GM20431 (cell line): ENCODE results near the gene FEM1A.
"Not testable (repeated sequence)": the region's sequence is repeated elsewhere in the genome, so short reads cannot be mapped to it uniquely, and the experiment has no call there.

ENCODE experiments used
- in situ Hi-C: fragments of 300-500 bp; cut with MseI, MboI; formaldehyde crosslinking; loops from one replicate; pipeline ENCODE4 v1.15.0; 2020; ENCODE audit warnings: low sequenced_read_pairs; ENCODE audit not compliant: unreplicated experiment

Gene FEM1A

DNA sequence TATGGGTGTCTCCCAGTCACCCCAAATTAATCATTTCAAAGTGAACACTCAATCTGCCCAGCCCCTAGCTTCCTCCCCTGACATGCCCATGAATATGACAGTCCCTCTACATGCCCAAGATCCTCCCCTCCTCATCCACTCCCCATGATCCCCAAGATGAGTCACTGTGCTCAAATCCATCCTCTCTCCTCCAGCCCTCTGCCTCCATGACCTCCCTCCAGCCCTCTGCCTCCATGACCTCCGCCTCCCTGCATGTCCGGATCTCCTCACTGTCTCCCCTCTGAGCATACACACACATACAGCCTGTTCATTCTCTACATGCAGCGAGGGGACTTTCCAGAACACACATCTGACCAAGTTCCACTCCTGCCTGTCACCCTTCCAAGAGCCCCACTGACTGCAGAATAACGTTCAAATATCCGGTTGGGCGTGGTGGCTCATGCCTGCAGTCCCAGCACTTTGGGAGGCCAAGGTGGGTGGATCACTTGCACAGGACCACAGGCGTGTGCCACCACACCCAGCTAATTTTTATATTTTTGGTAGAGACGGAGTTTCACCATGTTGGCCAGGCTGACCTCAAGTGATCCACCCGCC is 18.4 kb upstream of the FEM1A start:
- in situ Hi-C loops, result no loop called here

DNA sequence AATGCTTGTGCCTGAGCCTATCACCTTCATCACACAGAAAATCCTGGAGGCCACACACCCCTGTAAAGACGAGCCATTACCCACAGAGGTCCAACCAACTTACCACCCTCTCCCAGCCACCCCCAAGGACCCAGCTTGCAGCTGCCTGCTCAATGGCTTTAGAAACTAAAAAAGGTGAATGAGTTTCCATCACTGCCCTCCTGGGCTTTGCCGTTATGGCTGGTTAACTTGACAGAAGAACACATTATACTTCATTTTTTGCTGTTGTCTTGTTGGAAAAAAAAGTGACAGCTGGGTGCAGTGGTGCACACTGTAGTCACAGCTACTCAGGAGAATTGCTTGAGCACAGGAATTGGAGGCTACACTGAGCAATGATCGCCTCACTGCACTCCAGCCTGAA is 17.4 kb upstream of the FEM1A start:
- in situ Hi-C loops, result no loop called here

DNA sequence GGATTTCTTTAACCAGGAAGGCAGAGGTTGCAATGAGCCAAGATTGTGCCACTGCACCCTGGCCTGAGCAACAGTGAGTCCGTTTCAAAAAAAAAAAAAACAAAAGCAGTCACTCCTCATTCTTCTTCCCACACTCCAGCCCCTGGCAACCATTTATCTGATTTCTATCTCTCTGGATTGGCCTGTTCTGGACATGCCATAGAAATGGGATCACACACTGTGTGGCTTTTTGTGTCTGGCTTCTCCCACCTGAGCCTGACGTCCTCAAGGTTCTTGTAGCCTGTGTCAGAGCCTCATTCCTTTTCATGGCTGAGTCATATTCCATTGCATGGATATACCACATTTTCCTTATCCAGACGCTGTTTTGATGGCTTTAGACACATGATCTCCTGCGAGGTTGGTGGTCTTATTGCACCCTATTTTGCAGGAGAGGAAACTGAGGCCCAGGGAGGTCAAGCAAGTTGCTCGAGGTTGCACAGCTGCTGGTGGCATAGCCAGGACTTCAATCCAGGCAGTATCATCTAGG is 15.8 kb upstream of the FEM1A start:
- in situ Hi-C loops, result no loop called here

DNA sequence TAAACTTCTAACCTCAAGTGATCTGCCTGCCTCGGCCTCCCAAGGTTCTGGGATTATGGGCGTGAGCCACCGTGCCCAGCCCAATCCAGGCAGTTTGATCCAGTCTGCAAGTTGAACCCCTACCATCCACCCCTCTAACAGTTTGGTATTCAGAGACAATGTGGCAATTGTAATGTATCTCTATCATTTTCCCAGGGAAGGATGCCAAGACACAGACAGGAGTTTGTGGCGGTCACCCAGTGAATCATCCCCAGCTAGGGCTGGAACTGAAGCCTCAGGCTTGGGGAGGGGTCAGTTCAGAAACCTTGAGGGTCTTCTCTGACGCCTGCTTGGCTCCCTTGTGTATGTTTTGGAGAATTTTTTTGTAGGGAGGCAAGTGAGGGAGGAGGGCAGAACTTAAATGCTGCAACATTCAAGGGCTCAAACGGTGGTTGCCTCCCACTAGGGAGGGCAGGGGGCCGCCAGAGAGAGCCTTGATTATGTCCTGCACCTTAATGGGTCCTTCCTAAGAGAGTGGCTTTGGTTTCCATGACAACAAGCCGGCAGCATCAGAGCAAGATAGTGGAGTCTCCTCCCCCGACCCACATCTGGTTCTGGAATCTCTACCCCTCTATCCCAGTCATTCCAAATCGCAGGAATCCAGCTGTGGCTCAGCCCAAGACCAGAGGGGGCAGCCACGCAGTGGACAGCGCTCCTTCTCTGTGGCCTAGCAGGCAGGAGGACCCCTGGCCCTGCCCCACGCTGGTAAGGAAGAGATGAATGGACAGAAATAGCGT is 14.9 kb upstream of the FEM1A start:
- in situ Hi-C loops, result no loop called here

DNA sequence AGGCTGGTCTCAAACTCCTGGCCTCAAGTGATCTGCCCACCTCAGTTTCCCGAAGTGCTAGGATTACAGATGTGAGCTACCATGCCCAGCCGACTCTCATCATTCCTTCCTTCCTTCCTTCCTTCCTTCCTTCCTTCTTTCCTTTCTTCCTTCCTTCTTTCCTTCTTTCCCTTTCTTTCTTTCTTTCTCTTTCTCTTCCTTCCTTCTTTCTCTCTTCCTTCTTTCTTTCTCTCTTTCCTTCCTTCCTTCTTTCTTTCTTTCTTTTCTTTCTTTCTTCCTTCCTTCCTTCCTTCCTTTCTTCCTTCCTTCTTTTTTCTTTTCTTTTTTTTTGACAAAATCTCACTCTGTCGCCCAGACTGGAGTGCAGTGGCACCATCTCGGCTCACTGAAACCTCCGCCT is 13.4 kb upstream of the FEM1A start:
- in situ Hi-C loops, result not testable (repeated sequence)

DNA sequence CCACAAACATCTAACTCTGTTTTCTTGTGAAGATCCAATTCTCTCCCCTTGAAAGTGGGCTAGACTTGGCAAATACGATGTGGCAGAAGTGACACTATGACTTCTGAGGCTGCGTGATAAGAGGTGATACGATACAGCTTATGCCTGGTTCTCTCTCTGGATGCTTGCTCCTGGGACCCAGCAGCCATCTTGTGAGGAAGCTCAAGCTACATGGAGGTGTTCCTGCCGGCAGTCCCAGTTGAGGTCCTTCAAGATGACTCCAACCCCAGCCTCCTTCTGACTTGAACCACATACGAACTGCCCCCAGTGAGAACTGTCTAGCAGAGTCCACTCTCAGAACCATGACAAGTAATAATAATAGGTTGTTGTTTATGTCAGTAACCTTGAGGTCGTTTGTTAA is 10.7 kb upstream of the FEM1A start:
- in situ Hi-C loops, result no loop called here

DNA sequence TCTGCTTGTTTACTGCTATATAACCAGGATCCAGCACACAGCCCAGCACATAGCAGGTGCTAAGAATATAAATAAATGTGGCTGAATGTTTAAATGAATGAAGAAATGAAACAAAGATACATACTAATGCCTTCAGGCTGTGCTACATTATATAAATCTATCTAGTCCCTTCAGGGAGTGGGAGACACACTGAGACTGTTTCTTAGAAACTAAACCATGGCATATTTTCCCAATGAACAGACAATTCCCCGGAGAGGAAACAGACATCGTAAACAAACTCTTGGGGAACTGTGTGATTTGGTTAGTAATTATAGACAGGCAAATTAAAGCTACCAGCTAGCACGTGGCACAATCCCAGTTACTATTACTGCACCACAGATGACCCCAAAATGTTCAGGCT is 9.7 kb upstream of the FEM1A start:
- in situ Hi-C loops, result no loop called here

DNA sequence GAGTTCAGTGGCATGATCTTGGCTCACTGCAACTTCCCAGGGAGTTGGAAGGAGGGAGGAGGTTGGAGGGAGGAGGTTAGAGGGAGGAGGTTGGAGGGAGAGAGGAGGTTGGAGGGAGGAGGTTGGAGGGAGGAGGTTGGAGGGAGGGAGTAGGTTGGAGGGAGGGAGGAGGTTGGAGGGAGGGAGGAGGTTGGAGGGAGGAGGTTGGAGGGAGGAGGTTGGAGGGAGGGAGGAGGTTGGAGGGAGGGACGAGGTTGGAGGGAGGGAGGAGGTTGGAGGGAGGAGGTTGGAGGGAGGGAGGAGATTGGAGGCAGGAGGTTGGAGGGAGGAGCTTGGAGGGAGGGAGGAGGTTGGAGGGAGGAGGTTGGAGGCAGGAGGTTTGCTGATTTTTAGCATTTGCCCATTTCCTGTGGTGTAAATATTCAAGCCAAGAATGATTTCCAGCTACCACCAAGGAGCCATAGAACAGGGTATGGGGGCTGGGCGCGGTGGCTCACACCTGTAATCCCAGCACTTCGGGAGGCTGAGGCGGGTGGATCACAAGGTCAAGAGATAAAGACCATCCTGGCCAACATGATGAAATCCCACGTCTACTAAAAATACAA is 5.0 kb upstream of the FEM1A start:
- in situ Hi-C loops, result loop anchor here (5.0 kb wide), 1 partner anchor 54 kb away; no protein-coding TSS in a partner anchor

DNA sequence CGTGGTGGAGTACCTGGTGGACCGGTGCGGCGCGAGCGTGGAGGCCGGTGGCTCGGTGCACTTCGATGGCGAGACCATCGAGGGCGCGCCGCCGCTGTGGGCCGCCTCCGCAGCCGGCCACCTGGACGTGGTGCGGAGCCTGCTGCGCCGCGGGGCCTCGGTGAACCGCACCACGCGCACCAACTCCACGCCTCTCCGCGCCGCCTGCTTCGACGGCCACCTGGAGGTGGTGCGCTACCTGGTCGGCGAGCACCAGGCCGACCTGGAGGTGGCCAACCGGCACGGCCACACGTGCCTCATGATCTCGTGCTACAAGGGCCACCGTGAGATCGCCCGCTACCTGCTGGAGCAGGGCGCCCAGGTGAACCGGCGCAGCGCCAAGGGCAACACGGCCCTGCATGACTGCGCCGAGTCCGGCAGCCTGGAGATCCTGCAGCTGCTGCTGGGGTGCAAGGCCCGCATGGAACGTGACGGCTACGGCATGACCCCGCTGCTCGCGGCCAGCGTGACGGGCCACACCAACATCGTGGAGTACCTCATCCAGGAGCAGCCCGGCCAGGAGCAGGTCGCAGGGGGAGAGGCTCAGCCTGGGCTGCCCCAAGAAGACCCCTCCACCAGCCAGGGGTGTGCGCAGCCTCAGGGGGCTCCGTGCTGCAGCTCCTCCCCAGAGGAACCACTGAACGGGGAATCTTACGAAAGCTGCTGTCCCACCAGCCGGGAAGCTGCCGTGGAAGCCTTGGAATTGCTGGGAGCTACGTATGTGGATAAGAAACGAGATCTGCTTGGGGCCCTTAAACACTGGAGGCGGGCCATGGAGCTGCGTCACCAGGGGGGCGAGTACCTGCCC is 708 bp downstream of the FEM1A start:
- in situ Hi-C loops, result not testable (repeated sequence)

DNA sequence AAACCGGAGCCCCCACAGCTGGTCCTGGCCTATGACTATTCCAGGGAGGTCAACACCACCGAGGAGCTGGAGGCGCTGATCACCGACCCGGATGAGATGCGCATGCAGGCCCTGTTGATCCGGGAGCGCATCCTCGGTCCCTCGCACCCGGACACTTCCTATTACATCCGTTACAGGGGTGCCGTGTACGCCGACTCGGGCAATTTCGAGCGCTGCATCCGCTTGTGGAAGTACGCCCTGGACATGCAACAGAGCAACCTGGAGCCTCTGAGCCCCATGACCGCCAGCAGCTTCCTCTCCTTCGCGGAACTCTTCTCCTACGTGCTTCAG is 1.3 kb downstream of the FEM1A start:
- in situ Hi-C loops, result not testable (repeated sequence)

DNA sequence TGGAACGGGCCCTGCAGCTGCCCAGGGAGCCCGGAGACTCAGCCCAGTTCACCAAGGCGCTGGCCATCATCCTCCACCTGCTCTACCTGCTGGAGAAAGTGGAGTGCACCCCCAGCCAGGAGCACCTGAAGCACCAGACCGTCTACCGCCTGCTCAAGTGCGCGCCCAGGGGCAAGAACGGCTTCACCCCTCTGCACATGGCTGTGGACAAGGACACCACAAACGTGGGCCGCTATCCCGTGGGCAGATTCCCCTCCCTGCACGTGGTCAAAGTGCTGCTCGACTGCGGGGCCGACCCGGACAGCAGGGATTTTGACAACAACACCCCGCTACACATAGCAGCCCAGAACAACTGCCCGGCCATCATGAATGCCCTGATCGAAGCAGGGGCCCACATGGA is 1.7 kb downstream of the FEM1A start:
- in situ Hi-C loops, result not testable (repeated sequence)

DNA sequence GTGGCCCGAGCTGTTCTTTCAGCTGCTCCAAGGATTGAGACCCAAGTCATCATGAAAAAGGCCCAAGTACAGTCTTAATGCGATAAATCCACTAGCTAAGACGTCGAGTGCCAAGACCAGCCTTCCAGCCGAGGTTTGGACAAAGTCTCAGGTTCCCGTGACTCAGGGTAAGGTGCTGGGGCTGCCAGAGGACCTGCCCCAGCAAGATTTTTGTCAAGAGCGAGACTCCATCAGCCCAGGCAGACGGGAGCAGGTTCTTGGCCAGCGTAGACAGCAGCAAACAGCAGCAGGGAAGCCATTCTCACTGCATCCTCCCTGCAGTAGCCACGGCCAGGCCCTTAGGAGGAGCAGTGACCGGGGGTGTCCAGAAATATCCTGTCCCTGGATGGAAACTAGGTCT is 3.4 kb downstream of the FEM1A start:
- in situ Hi-C loops, result no loop called here

DNA sequence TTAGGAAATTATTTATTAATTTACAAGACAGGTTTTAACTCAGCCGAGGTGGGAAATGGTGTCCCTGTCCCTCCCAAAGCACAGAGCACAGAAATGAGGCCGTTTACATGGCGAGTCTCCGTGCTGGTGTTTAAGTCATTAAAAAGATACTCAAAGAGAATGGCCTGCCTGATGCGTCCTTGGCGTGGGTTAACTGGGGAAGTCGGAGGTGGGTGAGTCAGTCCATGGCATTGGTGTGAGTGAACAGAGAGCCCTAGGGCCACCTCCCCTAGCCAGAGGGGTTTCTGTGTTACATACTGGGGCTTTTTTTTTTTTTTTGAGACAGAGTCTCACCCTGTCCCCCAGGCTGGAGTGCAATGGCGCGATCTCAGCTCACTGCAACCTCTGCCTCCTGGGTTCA is 3.9 kb downstream of the FEM1A start:
- in situ Hi-C loops, result no loop called here

DNA sequence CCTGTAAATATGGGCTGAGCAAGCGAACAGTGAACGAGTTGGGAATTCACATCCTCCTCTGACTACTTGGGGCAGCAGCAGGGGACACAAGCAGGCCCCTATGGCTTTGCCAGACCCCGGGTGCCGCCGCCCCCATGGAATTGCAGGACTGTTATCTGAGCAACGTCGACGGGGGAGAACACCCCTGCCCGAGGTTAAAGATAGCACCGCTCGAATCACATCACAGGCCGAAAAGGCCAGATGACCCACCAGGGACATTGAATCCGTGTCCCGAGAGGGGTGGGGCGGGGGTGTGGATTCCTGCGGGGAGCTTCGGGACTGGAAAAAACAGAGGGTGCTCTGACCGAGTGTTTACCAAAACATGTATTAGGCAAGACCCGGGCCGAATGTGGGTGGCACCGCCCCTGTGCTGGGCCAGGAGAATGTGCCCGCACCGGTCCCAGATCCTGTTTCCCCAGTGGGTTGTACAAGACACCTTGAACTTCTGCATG is 9.1 kb downstream of the FEM1A start:
- in situ Hi-C loops, result loop anchor here (10.0 kb wide), 1 partner anchor 54 kb away; no protein-coding TSS in a partner anchor

DNA sequence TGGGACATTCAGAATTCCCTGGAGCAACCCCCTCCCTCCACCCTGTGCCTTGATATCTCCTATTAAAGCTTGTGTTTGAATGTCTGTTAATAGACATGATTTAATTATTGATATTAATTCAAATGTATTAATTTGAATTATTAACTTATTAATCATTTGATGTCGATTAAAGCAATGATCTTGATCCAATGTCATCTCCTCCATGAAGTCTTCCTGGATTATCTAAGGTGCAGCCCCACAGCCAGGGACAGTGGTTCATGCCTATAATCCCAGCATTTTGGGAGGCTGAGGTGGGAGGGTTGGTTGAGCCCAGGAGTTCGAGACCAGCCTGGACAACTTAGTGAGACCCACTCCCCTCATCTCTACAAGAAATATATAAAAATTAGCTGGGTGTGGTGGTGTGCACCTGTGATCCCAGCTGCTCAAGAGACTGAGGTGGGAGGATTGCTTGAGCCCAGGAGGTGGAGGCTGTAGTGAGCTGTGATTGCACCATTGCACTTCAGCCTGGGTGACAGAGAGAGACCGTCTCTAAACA is 9.6 kb downstream of the FEM1A start:
- in situ Hi-C loops, result loop anchor here (10.0 kb wide), 1 partner anchor 54 kb away; no protein-coding TSS in a partner anchor

DNA sequence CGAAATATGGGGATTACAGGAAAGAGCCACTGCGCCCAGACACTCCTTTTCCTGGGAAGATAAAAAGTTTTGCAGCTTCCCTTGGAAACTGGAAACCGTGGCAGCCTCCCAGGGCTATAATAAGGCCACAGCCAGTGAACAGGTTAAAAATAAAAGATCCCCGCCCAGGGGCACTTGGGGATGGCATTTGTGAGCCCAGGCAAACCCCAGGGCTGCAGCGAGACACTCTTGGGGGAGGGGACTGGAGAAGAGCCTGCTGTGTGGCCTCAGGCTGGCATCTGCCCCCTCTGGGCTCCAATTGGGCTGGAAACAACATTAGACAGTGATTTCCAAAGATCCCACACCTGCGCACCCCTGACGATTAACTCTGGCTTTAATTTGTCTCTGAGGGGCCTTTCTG is 11.2 kb downstream of the FEM1A start:
- in situ Hi-C loops, result loop anchor here (10.0 kb wide), 1 partner anchor 52 kb away; no protein-coding TSS in a partner anchor

DNA sequence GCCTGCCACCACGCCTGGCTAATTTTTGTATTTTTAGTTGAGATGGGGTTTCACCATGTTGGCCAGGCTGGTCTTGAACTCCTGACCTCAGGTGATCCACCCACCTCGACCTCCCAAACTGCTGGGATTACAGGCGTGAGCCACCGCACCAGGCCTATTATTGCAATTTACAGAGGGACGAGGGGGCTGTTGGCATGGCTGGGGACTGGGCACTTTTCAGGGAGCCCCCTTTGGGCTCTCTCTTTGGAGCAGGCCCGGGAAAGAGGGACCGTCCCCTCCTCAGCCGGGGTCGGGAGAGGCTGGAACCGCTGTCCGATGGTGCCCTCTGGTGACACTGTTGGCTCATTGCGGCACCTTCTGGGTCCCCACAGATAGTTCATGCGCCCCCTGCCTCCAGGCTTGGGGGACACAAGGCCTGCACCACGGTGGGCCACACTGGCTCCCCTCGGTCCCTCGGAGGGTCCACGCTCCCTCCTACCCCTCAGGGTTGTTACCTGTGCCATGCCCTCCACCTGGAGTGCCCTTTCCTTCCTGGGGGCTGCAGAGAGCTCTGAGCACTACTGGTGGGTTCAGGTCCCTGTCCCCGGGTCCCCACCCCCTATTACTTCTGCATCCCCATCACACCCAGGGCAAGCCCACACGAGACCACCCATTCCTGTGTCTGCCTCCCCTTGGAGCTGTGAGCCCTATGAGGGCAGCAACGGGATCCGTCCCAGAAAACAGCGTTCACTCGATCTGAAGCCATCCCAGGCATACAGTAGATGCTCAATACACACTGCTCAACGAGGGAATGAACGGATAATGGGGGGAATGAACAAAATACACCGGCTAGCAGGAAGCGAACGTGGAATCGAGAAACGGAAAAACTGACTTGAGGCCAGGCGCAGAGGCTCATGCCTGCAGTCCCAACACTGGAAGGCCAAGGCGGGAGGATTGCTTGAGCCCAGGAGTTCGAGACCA is 12.5 kb downstream of the FEM1A start:
- in situ Hi-C loops, result loop anchor here (10.0 kb wide), 1 partner anchor 51 kb away; no protein-coding TSS in a partner anchor

DNA sequence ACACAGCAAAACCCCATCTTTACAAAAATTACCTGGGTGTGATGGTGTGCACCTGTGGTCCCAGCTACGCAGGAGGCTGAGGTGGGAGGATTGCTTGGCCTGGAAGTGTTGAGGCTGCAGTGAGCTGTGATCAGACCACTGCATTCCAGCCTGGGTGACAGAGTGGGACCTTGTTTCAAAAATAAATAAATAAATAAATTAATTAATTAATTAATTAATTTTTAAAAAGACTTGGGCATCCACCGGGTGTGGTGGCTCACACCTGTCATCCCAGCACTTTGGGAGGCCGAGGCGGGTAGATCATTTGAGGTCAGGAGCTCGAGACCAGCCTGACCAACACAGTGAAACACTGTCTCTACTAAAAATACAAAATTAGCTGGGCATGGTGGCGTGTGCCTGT is 13.6 kb downstream of the FEM1A start:
- in situ Hi-C loops, result loop anchor here (10.0 kb wide), 1 partner anchor 50 kb away; no protein-coding TSS in a partner anchor

DNA sequence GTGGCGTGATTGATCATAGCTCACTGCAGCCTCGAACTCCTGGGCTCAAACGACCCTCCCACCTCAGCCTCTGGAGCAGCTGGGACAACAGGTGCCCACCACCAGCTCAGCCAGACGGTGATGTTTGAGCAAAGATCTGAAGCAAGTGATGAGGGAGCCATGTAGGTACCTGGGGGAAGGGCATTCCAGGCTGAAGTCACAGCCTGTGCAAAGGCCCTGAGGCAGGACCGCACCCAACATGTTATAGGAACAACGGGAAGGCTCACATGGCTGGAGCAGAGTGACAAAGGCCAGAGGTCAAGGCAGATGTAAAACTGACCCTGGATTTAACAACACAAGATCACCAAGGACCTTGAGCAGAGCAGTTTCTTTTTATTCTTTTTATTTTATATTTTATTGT is 14.8 kb downstream of the FEM1A start:
- in situ Hi-C loops, result loop anchor here (10.0 kb wide), 1 partner anchor 48 kb away; no protein-coding TSS in a partner anchor
